Muscle of leg (tissue), 16 donors: ENCODE measurements around the gene FCHSD2. TPM values are rescaled to one million over a fixed set of nuclear protein-coding genes. Genes with fewer than 3 reads are reported as not detected.
A peak's percentile ranks its signal among the peaks of the same experiment; 100 is the strongest.

ENCODE experiments used
- DNase-seq: peaks from one replicate; pipeline ENCODE4 v3.0.0; 2013
- H3K27ac ChIP-seq: one replicate; pipeline ENCODE4 v1.5.1; 2013; ENCODE audit warnings: mild to moderate bottlenecking, low read length, control low read depth
- H3K27me3 ChIP-seq: one replicate; pipeline ENCODE4 v1.6.1; 2013; ENCODE audit warnings: low read length; ENCODE audit not compliant: control insufficient read depth, insufficient read depth
- H3K36me3 ChIP-seq: one replicate; pipeline ENCODE4 v1.6.1; 2013; ENCODE audit warnings: low read length; ENCODE audit not compliant: control insufficient read depth, insufficient read depth
- H3K4me1 ChIP-seq: one replicate; pipeline ENCODE4 v1.6.1; 2013; ENCODE audit warnings: low read length; ENCODE audit not compliant: control insufficient read depth, insufficient read depth
- H3K4me3 ChIP-seq: one replicate; pipeline ENCODE4 v1.5.1; 2013; ENCODE audit warnings: low read length, control low read depth
- H3K9me3 ChIP-seq: replicated peaks from 2 replicates; pipeline ENCODE4 v1.6.1; 2013; ENCODE audit warnings: low read depth, low read length; ENCODE audit not compliant: control insufficient read depth
- WGBS: methylation state at CpG from one replicate; pipeline ENCODE4 v1.1.5; 2013; ENCODE audit warnings: missing lambda C conversion rate; ENCODE audit not compliant: insufficient coverage; 5-methylcytosine and 5-hydroxymethylcytosine counted together
- long read RNA-seq, 11 donors: transcript quantifications; one replicate each; lab custom pipeline, GENCODE V29; 2026
- polyA plus RNA-seq, 8 donors: library from polyadenylated mRNA; unstranded; fragments of 120-200 nt; gene quantifications; one replicate each; pipeline versions ENCODE4 v1.2.1 to v1.2.3, GENCODE V29; 2013; ENCODE audit warnings: inconsistent platforms in 1 of 8, low replicate concordance in 1 of 8; ENCODE audit not compliant: insufficient read length in 8 of 8, insufficient read depth in 1 of 8
- total RNA-seq: library from RNA; stranded (reverse); fragments of 120-200 nt; gene quantifications from one replicate; pipeline ENCODE4 v1.2.4, GENCODE V29; 2013

FCHSD2 gene
- total RNA-seq = 13.7 TPM
- polyA plus RNA-seq = 10 to 100 TPM; 18.4 to 29.3 (median 25.4) TPM
- long read RNA-seq, donor 1, partial matches to known transcripts = 0 of 1 reads
- long read RNA-seq, donor 1, other reads (novel, unspliced or antisense) = 0 of 1 reads
- long read RNA-seq, donor 2 = 0 reads
- long read RNA-seq, donor 3 = 0 reads
- long read RNA-seq, donor 4, partial matches to known transcripts = 0 of 1 reads
- long read RNA-seq, donor 4, other reads (novel, unspliced or antisense) = 0 of 1 reads
- long read RNA-seq, donor 5, partial matches to known transcripts = 0 of 3 reads
- long read RNA-seq, donor 5, other reads (novel, unspliced or antisense) = 0 of 3 reads
- long read RNA-seq, donor 6 = 0 reads
- long read RNA-seq, donor 7 = 0 reads
- long read RNA-seq, donor 8, partial matches to known transcripts = 0 of 2 reads
- long read RNA-seq, donor 8, other reads (novel, unspliced or antisense) = 0 of 2 reads
- long read RNA-seq, donor 9 = 0 reads
- long read RNA-seq, donor 10 = 0 reads
- long read RNA-seq, donor 11, partial matches to known transcripts = 0 of 1 reads
- long read RNA-seq, donor 11, other reads (novel, unspliced or antisense) = 0 of 1 reads

DNA sequence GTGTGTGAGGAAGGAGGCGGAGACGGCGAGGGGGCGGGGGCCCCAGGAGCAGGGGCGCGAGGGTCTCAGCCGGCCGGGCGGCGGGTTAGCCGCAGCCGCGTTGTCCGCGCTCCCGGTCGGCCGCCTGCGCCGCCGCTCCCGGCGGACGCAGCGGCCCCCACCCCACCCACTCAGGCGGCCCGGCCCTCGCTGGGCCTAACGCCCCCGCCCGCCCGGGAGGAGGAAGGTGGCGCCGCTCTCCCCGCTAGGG, at the start of gene FCHSD2:
Gene FCHSD2 (minus strand): TSS at position 191 of the 250 bp plus-strand sequence. CDS start 441 bp downstream, outside the sequence.
- Histone ChIP-seq H3K9me3 (no peaks in the 10 kb centered on the region), H3K4me3 (peak within 1 kb of the TSS; percentile 73), H3K36me3 (peaks cover 8% of the 10 kb centered on the region), H3K4me1 (peaks cover 47% of the 10 kb centered on the region), H3K27ac (peak within 1 kb of the TSS; percentile 98), H3K27me3 (no peaks in the 10 kb centered on the region)
- WGBS = 0% methylated on average over 25 of the region's 35 CpGs
- no peak for DNase-seq

DNA sequence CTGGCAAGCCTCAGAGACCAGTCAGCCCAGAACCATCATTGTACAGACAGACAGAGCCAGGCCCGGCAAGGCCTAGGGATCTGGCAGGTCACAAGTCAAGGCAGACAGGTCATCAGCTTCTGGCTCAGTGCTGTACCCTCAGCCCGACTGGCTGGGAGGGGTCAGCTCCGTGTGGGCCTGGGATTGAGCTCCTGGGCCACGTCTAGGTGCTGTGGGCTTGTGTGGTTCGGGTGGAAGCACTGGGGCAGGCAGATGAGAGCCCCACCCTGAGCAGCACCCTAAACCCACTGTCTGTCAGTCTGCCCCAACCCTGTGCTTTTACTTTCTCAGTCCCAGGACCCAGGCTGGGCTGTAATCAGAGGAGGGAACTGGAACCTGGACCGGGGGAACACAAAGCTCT, 49.0 kb upstream of the FCHSD2 start:
- H3K36me3 ChIP-seq = no peaks in the 10 kb centered on the region
- WGBS = 74% methylated on average over 6 of the region's 6 CpGs
- H3K9me3 ChIP-seq = no peaks in the 10 kb centered on the region
- peaks cover 6% of the 10 kb centered on the region for H3K27me3 ChIP-seq
- no peak overlapping the region for H3K4me3 ChIP-seq
- no peak for DNase-seq
- H3K27ac ChIP-seq = no peak overlapping the region
- H3K4me1 ChIP-seq = peaks cover 16% of the 10 kb centered on the region

DNA sequence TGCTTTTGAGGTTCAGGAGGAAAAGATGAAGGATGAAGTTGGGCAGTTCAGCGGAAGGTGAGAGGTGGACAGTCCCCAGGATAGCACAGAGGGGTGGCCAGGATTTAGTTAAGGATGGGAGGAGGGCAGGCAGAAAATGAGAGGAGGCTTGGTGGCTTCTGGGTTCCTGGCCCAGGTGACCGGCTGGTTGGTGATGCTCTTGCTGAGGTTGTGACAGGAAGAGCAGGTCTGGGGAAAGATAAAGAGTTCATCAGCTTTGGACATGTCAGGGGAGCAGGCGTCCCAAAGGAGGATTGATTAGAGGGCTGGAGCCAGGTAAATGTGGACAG, 48.4 kb upstream of the FCHSD2 start:
- H3K36me3 ChIP-seq = no peaks in the 10 kb centered on the region
- no peak overlapping the region for H3K4me3 ChIP-seq
- no peak overlapping the region for H3K27ac ChIP-seq
- peaks cover 18% of the 10 kb centered on the region for H3K4me1 ChIP-seq
- no peaks in the 10 kb centered on the region for H3K9me3 ChIP-seq
- 90% methylated on average over 3 of the region's 3 CpGs for WGBS
- no peak for DNase-seq
- H3K27me3 ChIP-seq = peaks cover 6% of the 10 kb centered on the region

DNA sequence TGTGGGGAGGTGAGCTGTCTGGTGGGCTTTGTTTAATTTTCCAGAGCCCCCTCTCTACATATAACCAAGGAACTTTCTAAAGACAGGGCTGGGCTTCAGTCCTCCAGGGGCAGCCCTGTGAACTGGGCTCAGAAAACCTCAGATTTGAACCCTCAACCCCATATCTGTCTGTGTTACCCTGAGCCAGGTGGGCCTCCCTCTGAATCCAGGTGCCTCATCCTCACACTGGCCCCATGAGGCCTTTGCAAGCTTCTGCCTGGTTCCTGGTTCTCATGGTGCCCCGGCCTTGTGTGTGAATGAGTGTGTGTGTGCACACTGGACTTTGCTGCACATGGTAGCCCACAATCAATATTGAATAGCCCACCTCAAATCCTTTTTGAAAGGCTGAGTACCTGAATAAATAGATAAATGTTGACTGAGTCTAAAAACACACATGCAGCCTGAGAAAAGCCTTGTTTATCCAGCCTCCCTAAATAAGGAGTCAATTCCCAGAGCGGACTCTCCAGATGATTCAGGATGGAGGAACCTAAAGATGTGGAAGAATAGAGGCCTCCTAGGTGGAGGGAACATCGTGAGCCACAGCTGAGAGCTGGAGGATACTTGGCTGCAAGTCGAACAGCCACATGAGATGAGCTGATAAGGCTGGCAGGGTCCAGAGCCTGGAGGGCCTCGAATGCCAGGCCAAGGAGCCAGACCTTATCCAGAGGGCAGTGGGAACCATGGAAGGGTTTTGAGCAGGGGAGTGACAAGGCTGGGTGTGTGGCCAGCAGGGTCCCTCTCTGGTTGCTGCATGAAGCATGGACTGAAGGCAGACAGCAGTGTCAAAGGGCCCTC, 47.8 kb upstream of the FCHSD2 start:
- no peak overlapping the region for H3K4me3 ChIP-seq
- H3K36me3 ChIP-seq = no peaks in the 10 kb centered on the region
- WGBS = 80% methylated on average over 3 of the region's 5 CpGs
- H3K27me3 ChIP-seq = peaks cover 4% of the 10 kb centered on the region
- no peak for DNase-seq
- H3K4me1 ChIP-seq = peaks cover 18% of the 10 kb centered on the region
- no peak overlapping the region for H3K27ac ChIP-seq
- H3K9me3 ChIP-seq = no peaks in the 10 kb centered on the region

DNA sequence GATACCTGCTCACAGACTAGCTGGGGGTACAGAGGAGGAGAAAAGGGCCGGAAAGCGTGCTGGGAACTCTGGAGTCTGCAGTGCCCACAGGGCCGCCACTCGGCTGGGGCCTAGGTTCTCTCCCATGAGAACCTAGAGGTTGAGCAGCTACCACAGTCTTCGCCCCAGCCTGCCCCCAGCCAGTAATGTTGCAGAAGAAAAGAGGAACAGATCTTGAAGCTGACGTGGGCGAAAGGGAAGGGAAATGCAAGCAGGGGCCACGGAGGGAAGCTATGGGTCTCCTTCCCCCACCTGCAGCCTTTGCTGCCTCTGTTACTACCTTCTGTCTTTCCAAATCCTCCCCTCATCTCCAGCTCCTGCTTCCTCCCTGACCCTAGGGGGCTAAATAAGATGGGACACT, 47.2 kb upstream of the FCHSD2 start:
- DNase-seq = peak; percentile 70
- Histone ChIP-seq H3K9me3 (no peaks in the 10 kb centered on the region), H3K4me1 (peaks cover 18% of the 10 kb centered on the region), H3K36me3 (no peaks in the 10 kb centered on the region), H3K4me3 (no peak overlapping the region), H3K27ac (no peak overlapping the region), H3K27me3 (peaks cover 4% of the 10 kb centered on the region)
- WGBS = 83% methylated on average over 2 of the region's 8 CpGs

DNA sequence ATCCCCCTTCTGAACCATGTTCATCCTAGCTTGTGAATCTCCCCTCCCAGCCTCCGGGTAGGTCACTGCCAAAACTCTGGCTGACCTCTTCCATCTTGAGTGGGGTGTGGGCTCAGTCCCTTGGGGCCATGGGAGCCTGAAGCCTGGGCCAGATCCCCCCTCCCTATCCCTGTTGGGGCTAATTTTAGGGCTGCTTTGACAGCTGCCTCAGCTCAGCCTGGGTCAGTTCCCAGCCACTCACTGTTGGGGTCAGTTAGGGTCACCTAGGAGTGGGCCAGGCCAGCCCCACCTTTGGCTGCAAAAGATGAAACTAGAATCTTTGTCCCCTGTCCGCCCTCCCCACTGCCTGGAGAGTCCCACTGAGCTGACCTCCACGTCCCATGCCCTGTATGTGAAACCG, 46.2 kb upstream of the FCHSD2 start:
- Histone ChIP-seq H3K27ac (peak overlapping the region; percentile 55), H3K36me3 (no peaks in the 10 kb centered on the region), H3K4me1 (peaks cover 18% of the 10 kb centered on the region), H3K9me3 (no peaks in the 10 kb centered on the region), H3K4me3 (no peak overlapping the region), H3K27me3 (peaks cover 4% of the 10 kb centered on the region)
- DNase-seq = peak; percentile 61
- 36% methylated on average over 3 of the region's 4 CpGs for WGBS

DNA sequence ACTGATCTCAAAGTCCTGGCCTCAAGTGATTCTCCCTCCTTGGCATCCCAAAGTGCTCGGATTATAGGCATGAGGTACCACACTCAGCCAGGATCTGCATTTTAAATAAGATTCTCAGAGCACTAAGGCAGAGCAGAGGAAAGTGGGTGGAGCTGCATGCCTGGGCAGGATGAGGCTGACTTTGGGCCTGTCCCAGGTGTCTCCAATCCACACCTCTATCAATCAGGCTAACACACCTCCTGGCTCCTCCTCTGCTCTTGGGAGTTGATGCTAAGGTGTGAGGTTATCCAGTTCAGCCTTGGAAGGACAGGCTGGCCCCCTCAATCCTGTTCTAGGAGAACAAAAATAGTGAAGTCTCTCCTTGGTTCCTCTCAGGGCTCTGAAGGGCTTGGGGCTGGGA, 45.7 kb upstream of the FCHSD2 start:
- Histone ChIP-seq H3K4me1 (peaks cover 18% of the 10 kb centered on the region), H3K4me3 (no peak overlapping the region), H3K27me3 (peaks cover 4% of the 10 kb centered on the region), H3K9me3 (no peaks in the 10 kb centered on the region), H3K27ac (peak overlapping the region; percentile 55), H3K36me3 (no peaks in the 10 kb centered on the region)
- WGBS = 40% methylated on average over 1 of the region's 1 CpG
- DNase-seq = no peak

DNA sequence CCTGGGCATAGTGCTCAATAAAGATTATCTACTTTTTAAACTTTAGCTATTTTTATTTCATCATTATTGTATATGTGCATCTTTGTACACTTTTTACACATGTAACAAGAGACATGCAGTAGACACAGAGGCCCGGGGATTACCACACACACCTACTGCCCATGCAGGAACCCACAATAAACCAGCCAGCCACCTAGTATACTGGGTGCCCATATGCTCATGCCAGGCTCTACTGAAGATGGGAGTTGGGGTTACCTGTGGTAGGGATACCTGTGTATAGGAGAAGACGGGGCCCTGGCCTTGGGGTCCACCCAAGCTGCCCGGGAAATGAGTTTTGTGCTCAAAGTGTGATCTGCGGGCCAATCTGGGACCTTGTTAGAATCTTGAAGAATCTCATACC, 44.8 kb upstream of the FCHSD2 start:
- 82% methylated on average over 2 of the region's 4 CpGs for WGBS

DNA sequence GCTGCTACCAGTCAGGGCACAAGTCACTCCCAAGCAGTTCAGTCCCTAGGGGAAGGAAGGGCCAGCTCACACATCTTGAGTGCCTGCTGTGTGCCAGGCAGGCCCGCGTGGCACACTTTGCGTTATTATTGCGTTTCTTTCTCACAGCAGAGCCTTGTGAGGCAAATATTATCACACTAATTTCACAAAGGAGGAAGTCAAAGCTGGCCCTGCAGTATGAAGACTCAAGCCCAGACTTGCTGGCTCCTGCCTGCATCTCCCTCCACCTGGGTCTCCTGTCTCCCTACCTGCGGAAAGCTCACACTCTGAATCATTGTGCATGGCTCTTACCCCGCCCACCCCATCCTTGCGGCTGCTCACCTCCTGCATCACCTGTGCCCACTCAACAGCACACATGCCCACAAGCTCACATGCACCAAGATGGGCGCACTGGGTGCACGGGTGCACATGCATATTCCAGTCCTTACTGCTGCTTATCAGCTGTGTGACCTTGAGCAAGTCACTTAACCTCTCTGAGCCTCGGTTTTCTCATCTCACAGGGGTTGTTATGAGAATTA, 44.3 kb upstream of the FCHSD2 start:
- Histone ChIP-seq H3K27me3 (no peaks in the 10 kb centered on the region), H3K4me3 (no peak overlapping the region), H3K4me1 (peaks cover 18% of the 10 kb centered on the region), H3K9me3 (no peaks in the 10 kb centered on the region), H3K27ac (no peak overlapping the region), H3K36me3 (no peaks in the 10 kb centered on the region)
- no peak for DNase-seq
- WGBS = 95% methylated on average over 8 of the region's 10 CpGs

More for the DNA sequence above, 44.8 kb upstream of the FCHSD2 start:
- Histone ChIP-seq H3K9me3 (no peaks in the 10 kb centered on the region), H3K27ac (no peak overlapping the region), H3K36me3 (no peaks in the 10 kb centered on the region), H3K4me1 (peaks cover 18% of the 10 kb centered on the region), H3K4me3 (no peak overlapping the region), H3K27me3 (no peaks in the 10 kb centered on the region)
- no peak for DNase-seq

DNA sequence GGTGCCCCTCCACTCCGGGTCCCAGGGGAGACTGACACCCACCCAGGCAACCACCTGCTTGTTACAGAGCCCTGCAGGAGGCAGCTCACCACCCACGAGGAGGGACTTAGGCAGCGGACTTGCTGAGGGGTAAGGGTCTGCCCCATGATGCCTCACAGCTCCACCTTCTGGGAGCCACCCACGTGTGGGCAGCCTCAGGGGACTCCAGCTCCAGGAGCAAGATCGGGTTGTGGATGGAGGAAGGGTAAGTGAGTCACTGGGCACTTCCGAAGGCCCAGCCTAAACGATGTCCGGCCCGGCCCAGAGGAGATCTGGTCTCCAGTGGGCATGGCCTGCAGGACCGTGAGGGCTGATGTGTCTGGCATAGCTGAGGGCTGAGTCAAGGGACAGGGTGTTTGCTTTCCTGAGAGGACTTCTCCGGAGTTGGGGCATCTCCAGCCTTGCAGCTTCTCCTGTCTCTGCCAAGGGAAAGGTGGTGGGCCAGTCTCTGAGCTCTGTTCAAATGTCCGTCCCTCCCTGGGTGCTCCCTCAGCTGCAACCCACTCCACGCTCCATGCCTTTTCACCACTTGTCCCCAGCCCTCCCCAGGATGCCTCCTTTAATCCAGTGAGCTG, 43.7 kb upstream of the FCHSD2 start:
- 65% methylated on average over 12 of the region's 13 CpGs for WGBS
- H3K27me3 ChIP-seq = no peaks in the 10 kb centered on the region
- H3K4me3 ChIP-seq = no peak overlapping the region
- H3K36me3 ChIP-seq = no peaks in the 10 kb centered on the region
- H3K9me3 ChIP-seq = no peaks in the 10 kb centered on the region
- peaks cover 18% of the 10 kb centered on the region for H3K4me1 ChIP-seq
- DNase-seq = no peak
- H3K27ac ChIP-seq = no peak overlapping the region
